T-cell (primary cell): ENCODE data around the gene ABLIM1. TPM values are rescaled to one million over a fixed set of nuclear protein-coding genes. Genes with fewer than 3 reads are reported as not detected.

Experiments used
- ATAC-seq, 4 experiments: fragments of 200-7000 bp in 3 of 4; fragments of 150-1000 bp in 1 of 4; cut with Tn5 transposase; replicated peaks in 1 of 4; 1 replicate in 3 of 4; 2 replicates in 1 of 4; pipeline ENCODE4 v1.10.0; 2021; ENCODE audit warnings: moderate library complexity in 3 of 4, mild to moderate bottlenecking in 2 of 4, moderate number of reproducible peaks in 1 of 4
- CTCF ChIA-PET, 2 donors: fragments of 300-600 bp; sonication (Branson Sonifier 250); formaldehyde crosslinking; loops; one replicate each; lab custom pipeline; 2022; ENCODE audit warnings: antibody characterized with exemption in 2 of 2; lab: Charles Lee
- POLR2A ChIA-PET, 2 donors: fragments of 300-600 bp; sonication (Branson Sonifier 250); formaldehyde crosslinking; loops; one replicate each; lab custom pipeline; 2022; ENCODE audit warnings: antibody characterized with exemption in 2 of 2; lab: Charles Lee
- DNase-seq, 35 experiments: peaks; one replicate each; pipeline versions ENCODE4 v3.0.0 to v3.0.0-alpha.2; 2013 to 2023
- H3K27ac ChIP-seq: one replicate; pipeline ENCODE4 v1.5.1; 2013; ENCODE audit warnings: low read length
- H3K27me3 ChIP-seq, 2 experiments: replicated peaks in 1 of 2; 1 replicate in 1 of 2; 2 replicates in 1 of 2; pipeline versions ENCODE4 v1.6.1 to v1.7.0; 2013; ENCODE audit warnings: low read length in 1 of 2, mixed read lengths in 1 of 2; ENCODE audit not compliant: control insufficient read depth in 2 of 2, insufficient read depth in 2 of 2; ENCODE audit errors: extremely low read depth in 1 of 2
- H3K36me3 ChIP-seq, 2 donors: 1 replicate in 1 of 2; 2 replicates in 1 of 2; pipeline versions ENCODE4 v1.6.1 to v1.7.0; 2013; ENCODE audit warnings: low read length in 1 of 2; ENCODE audit not compliant: control insufficient read depth in 2 of 2, insufficient read depth in 1 of 2; ENCODE audit errors: extremely low read depth in 1 of 2
- H3K4me1 ChIP-seq, 2 experiments: 1 replicate in 1 of 2; 2 replicates in 1 of 2; pipeline versions ENCODE4 v1.6.1 to v1.7.0; 2013; ENCODE audit warnings: low read length in 2 of 2, mixed read lengths in 1 of 2; ENCODE audit not compliant: insufficient read depth in 2 of 2, control insufficient read depth in 1 of 2; ENCODE audit errors: extremely low read depth in 1 of 2
- H3K4me3 ChIP-seq, 2 donors: 1 replicate in 1 of 2; 2 replicates in 1 of 2; pipeline versions ENCODE4 v1.5.1 to v1.7.0; 2013; ENCODE audit warnings: mild to moderate bottlenecking in 2 of 2, low read length in 1 of 2, moderate library complexity in 1 of 2; ENCODE audit not compliant: control insufficient read depth in 1 of 2; ENCODE audit errors: extremely low read depth in 1 of 2
- H3K9me3 ChIP-seq: 2 replicates; pipeline ENCODE4 v1.7.0; 2013
- H3K27ac Mint-ChIP-seq, 2 donors: one replicate each; pipeline ENCODE4 v1.8.0; 2020 to 2021; ENCODE audit warnings: mild to moderate bottlenecking in 2 of 2, mixed read lengths in 2 of 2
- H3K27me3 Mint-ChIP-seq, 2 donors: one replicate each; pipeline ENCODE4 v1.8.0; 2021 to 2022; ENCODE audit warnings: mixed read lengths in 2 of 2
- H3K36me3 Mint-ChIP-seq: one replicate; pipeline ENCODE4 v1.8.0; 2021; ENCODE audit warnings: mixed read lengths
- H3K4me1 Mint-ChIP-seq, 3 donors: one replicate each; pipeline ENCODE4 v1.8.0; 2020 to 2022; ENCODE audit warnings: mixed read lengths in 3 of 3, mild to moderate bottlenecking in 1 of 3
- H3K4me3 Mint-ChIP-seq, 3 donors: one replicate each; pipeline ENCODE4 v1.8.0; 2020 to 2022; ENCODE audit warnings: mild to moderate bottlenecking in 3 of 3, mixed read lengths in 3 of 3, moderate library complexity in 3 of 3
- H3K9me3 Mint-ChIP-seq, 3 donors: one replicate each; pipeline ENCODE4 v1.8.0; 2020 to 2022; ENCODE audit warnings: mixed read lengths in 3 of 3
- WGBS: methylation state at CpG from one replicate; pipeline ENCODE4 v1.1.5; 2013; ENCODE audit warnings: missing lambda C conversion rate; ENCODE audit not compliant: insufficient coverage; 5-methylcytosine and 5-hydroxymethylcytosine counted together
- total RNA-seq, 35 experiments: library from RNA in 6 of 35; stranded (reverse) in 6 of 35; fragments of 120-200 nt in 1 of 35; gene quantifications; one replicate each; pipeline versions ENCODE4 v1.2.1 to v1.2.4 and lab custom pipeline; 2013 to 2026

The ABLIM1 gene
- total RNA-seq, 5 donors from 2014 or later (not counting 1 experiment from before 2014, with no cell fraction given) = 212 to 311 (median 266) TPM

DNA sequence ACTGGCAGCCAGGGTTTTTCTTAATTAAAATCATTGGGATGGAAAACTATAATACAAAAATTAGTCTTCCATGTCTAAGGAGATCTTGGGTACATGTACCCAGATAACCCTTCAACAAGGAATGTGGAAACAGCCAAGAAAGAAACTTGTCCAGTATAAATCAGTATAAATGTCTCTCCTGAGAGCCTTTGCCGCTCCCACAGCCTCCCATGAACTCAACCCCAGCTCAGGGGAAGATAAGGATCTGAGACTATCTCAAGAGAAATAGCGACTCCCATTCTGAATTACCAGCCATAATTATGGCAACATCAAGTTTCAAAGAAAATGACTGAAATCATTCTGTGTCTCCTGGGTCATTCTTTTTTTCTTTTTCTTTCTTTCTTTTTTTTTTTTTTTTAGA lies 221.1 kb downstream of the ABLIM1 start:
- no peak for ATAC-seq
- Mint-ChIP-seq H3K4me3 (no peak overlapping the region), H3K36me3 (peaks cover 82% of the 10 kb centered on the region), H3K27me3 (no peaks in the 10 kb centered on the region), H3K27ac (no peak overlapping the region), H3K4me1 (peaks cover 0 to 8% (median 4%) of the 10 kb centered on the region in 3 donors), H3K9me3 (no peaks in the 10 kb centered on the region)
- H3K27ac ChIP-seq = no peak overlapping the region
- ChIA-PET CTCF (no interaction called here), POLR2A (interaction anchor here in 1 of 2 donors (0.6 kb wide), 1 partner anchor 360 kb away, joined by 3 read pairs; no protein-coding TSS in a partner anchor)
- no peaks in the 10 kb centered on the region for H3K9me3 ChIP-seq
- no peaks in the 10 kb centered on the region for H3K4me1 ChIP-seq
- H3K27me3 ChIP-seq = no peaks in the 10 kb centered on the region
- peaks cover 30 to 89% of the 10 kb centered on the region in 2 donors for H3K36me3 ChIP-seq
- 83% methylated on average over 2 of the region's 2 CpGs for WGBS
- DNase-seq = no peak
- H3K4me3 ChIP-seq = no peak overlapping the region

- peak overlapping the region; percentile 5 to 73 for H3K27ac Mint-ChIP-seq
- Histone ChIP-seq H3K36me3 (peaks cover 17 to 47% of the 10 kb centered on the region in 2 donors), H3K4me1 (no peaks in the 10 kb centered on the region), H3K9me3 (no peaks in the 10 kb centered on the region), H3K27me3 (no peaks in the 10 kb centered on the region), H3K4me3 (no peak overlapping the region), H3K27ac (no peak overlapping the region)
- DNase-seq = no peak
- peaks cover 0 to 8% (median 4%) of the 10 kb centered on the region in 3 donors for H3K4me1 Mint-ChIP-seq
- ChIA-PET POLR2A (no interaction called here), CTCF (no interaction called here)
- peaks cover 64% of the 10 kb centered on the region for H3K36me3 Mint-ChIP-seq
- no peaks in the 10 kb centered on the region for H3K27me3 Mint-ChIP-seq
- H3K4me3 Mint-ChIP-seq = no peak overlapping the region
- H3K9me3 Mint-ChIP-seq = no peaks in the 10 kb centered on the region
- WGBS = no CpG with 5 or more reads among the region's 4 CpGs
- ATAC-seq = no peak
These were observed 225.4 kb downstream of the ABLIM1 start for GRCh38 chr10:114432566-114433093.

- ChIA-PET POLR2A (interaction anchor here in 1 of 2 donors (0.6 kb wide), 1 partner anchor 74 kb away, joined by 3 read pairs; no protein-coding TSS in a partner anchor), CTCF (interaction anchor here (0.6 to 0.9 kb wide), 2 partner anchors 27 to 267 kb away, joined by 3 to 8 read pairs; no protein-coding TSS in a partner anchor)
- no peak overlapping the region for H3K27ac Mint-ChIP-seq
- peaks cover 13 to 37% of the 10 kb centered on the region in 2 donors for H3K36me3 ChIP-seq
- no peak overlapping the region for H3K4me3 ChIP-seq
- no peaks in the 10 kb centered on the region for H3K27me3 ChIP-seq
- no peaks in the 10 kb centered on the region for H3K4me1 ChIP-seq
- no peak overlapping the region for H3K27ac ChIP-seq
- ATAC-seq (no peak), DNase-seq (no peak)
- H3K9me3 Mint-ChIP-seq = no peaks in the 10 kb centered on the region
- peaks cover 0 to 8% (median 4%) of the 10 kb centered on the region in 3 donors for H3K4me1 Mint-ChIP-seq
- WGBS = 100% methylated on average over 2 of the region's 4 CpGs
- H3K27me3 Mint-ChIP-seq = no peaks in the 10 kb centered on the region
- H3K9me3 ChIP-seq = no peaks in the 10 kb centered on the region
- peaks cover 57% of the 10 kb centered on the region for H3K36me3 Mint-ChIP-seq
- H3K4me3 Mint-ChIP-seq = no peak overlapping the region
These were observed 226.5 kb downstream of the ABLIM1 start for GRCh38 chr10:114431414-114432135.

- Histone ChIP-seq H3K9me3 (no peaks in the 10 kb centered on the region), H3K27ac (no peak overlapping the region), H3K27me3 (no peaks in the 10 kb centered on the region), H3K36me3 (peaks cover 6 to 30% of the 10 kb centered on the region in 2 donors), H3K4me1 (no peaks in the 10 kb centered on the region), H3K4me3 (no peak overlapping the region)
- POLR2A ChIA-PET = no interaction called here
- no peak for DNase-seq
- Mint-ChIP-seq H3K4me3 (no peak overlapping the region), H3K27me3 (no peaks in the 10 kb centered on the region), H3K27ac (peak overlapping the region in 1 of 2 donors; percentile 1), H3K9me3 (no peaks in the 10 kb centered on the region), H3K36me3 (peaks cover 50% of the 10 kb centered on the region), H3K4me1 (peaks cover 0 to 8% (median 4%) of the 10 kb centered on the region in 3 donors)
- no peak for ATAC-seq
- WGBS = 94% methylated on average over 4 of the region's 12 CpGs
- CTCF ChIA-PET = interaction anchor here (0.6 to 0.9 kb wide), 2 partner anchors 27 to 268 kb away, joined by 3 to 8 read pairs; no protein-coding TSS in a partner anchor
These were observed 227.2 kb downstream of the ABLIM1 start for GRCh38 chr10:114430688-114431413.

GRCh38 chr10:114429581-114430335 lies 228.3 kb downstream of the ABLIM1 start:
- peaks cover 40% of the 10 kb centered on the region for H3K36me3 Mint-ChIP-seq
- CTCF ChIA-PET = no interaction called here
- no peaks in the 10 kb centered on the region for H3K9me3 Mint-ChIP-seq
- no peak overlapping the region for H3K27ac ChIP-seq
- H3K36me3 ChIP-seq = peaks cover 3 to 19% of the 10 kb centered on the region in 2 donors
- H3K27me3 Mint-ChIP-seq = no peaks in the 10 kb centered on the region
- ATAC-seq (no peak), DNase-seq (no peak)
- H3K4me1 ChIP-seq = no peaks in the 10 kb centered on the region
- peaks cover 0 to 8% (median under 1%) of the 10 kb centered on the region in 3 donors for H3K4me1 Mint-ChIP-seq
- 92% methylated on average over 8 of the region's 9 CpGs for WGBS
- H3K9me3 ChIP-seq = no peaks in the 10 kb centered on the region
- H3K27me3 ChIP-seq = no peaks in the 10 kb centered on the region
- H3K4me3 Mint-ChIP-seq = no peak overlapping the region
- POLR2A ChIA-PET = no interaction called here
- no peak overlapping the region for H3K27ac Mint-ChIP-seq
- no peak overlapping the region for H3K4me3 ChIP-seq
